HuH-7.5 (cell line): Measurements from ENCODE around the gene BET1L.

ENCODE experiments used
- DNase-seq: peaks from one replicate; pipeline ENCODE4 v3.0.0; 2011; ENCODE audit warnings: low spot score

BET1L gene

GRCh38 chr11:210122-210802 is 3.1 kb upstream of the BET1L start:
- DNase-seq = no peak

GRCh38 chr11:209275-210121 is 2.3 kb upstream of the BET1L start:
- no peak for DNase-seq

GRCh38 chr11:208917-209260 is 1.7 kb upstream of the BET1L start:
- no peak for DNase-seq

- DNase-seq = peak; percentile 66
Measured at GRCh38 chr11:208181-208916, 1.1 kb upstream of the BET1L start.

- DNase-seq = no peak
Measured at GRCh38 chr11:207863-208180, 623 bp upstream of the BET1L start.

GRCh38 chr11:206526-207207 is 532 bp downstream of the BET1L start:
- no peak for DNase-seq

GRCh38 chr11:206002-206384 is 1.2 kb downstream of the BET1L start:
- no peak for DNase-seq

GRCh38 chr11:205221-206001 is 1.8 kb downstream of the BET1L start:
- no peak for DNase-seq

- no peak for DNase-seq
Measured at GRCh38 chr11:204587-205109, 2.6 kb downstream of the BET1L start.

- DNase-seq = no peak
Measured at GRCh38 chr11:203945-204586, 3.1 kb downstream of the BET1L start.

GRCh38 chr11:203056-203944 is 3.9 kb downstream of the BET1L start:
- no peak for DNase-seq

GRCh38 chr11:202490-202889 is 4.7 kb downstream of the BET1L start:
- DNase-seq = no peak

GRCh38 chr11:201966-202365 is 5.2 kb downstream of the BET1L start:
- DNase-seq = no peak

- DNase-seq = no peak
Measured at GRCh38 chr11:200224-201003, 6.8 kb downstream of the BET1L start.

- DNase-seq = no peak
Measured at GRCh38 chr11:199782-200181, 7.4 kb downstream of the BET1L start.

GRCh38 chr11:199004-199581 is 8.1 kb downstream of the BET1L start:
- DNase-seq = no peak

- no peak for DNase-seq
Measured at GRCh38 chr11:198236-198806, 8.9 kb downstream of the BET1L start.

GRCh38 chr11:197741-198235 is 9.4 kb downstream of the BET1L start:
- DNase-seq = no peak
